Measurements from ENCODE around the gene PFN4. TPM values are rescaled to one million over a fixed set of nuclear protein-coding genes. Genes with fewer than 3 reads are reported as not detected.
A peak's percentile ranks its signal among the peaks of the same experiment; 100 is the strongest.
"Not testable (repeated sequence)": the region's sequence is repeated elsewhere in the genome, so short reads cannot be mapped to it uniquely, and the experiment has no call there.

PFN4 gene
- total and polyA plus RNA-seq, 12 donors: 0.41 to 2.7 (median 0.84) TPM; not detected in 3

- peaks cover 0 to 14% of the 10 kb centered on the region in 2 donors for H3K36me3 ChIP-seq (replicated peaks in 1 of 2)
- WGBS, 4 donors: 87 to 100% (median 97%) methylated on average over 4 to 5 of the region's 5 CpGs
- H3K4me1 ChIP-seq (replicated peaks in 1 of 2); H3K27ac ChIP-seq; H3K27me3 ChIP-seq; DNase-seq; H3K4me3 ChIP-seq; H3K9me3 ChIP-seq (replicated peaks in 1 of 3); intact Hi-C loops (cut with DNase I): not testable (repeated sequence)
Measured at GRCh38 chr2:24093270-24093669, 29.9 kb downstream of the PFN4 start.

DNA sequence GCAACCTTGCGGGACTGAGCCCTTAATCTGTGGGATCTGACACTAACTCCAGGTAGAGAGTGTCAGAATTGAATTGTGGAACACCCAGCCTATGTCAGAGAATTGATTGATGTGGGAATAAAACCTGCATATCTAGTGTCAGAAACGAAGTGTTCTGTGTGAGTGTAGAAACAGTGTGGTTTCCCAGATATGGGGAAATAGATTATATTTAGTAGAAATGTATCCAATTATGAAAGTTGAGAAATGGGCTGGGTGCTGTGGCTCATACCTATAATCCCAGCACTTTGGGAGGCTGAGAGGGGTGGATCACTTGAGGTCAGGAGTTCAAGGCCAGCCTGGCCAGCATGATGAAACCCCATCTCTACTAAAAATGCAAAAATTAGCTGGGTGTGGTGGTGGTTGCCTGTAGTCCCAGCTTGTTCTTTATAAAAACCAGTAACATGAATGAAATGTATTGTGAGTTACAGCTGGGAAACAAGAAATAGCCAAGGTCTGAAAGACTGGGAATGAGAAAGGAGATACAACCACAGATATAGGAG is 34.2 kb downstream of the PFN4 start:
- TF ChIP-seq CTCF (IDR thresholded peaks at IDR 0.05) (no peak), POLR2A (IDR thresholded peaks at IDR 0.05) (no peak)
- no peak for DNase-seq
- intact Hi-C loops (cut with DNase I): loop anchor here (10.0 kb wide), 1 partner anchor 264 kb away; no protein-coding TSS in a partner anchor

DNA sequence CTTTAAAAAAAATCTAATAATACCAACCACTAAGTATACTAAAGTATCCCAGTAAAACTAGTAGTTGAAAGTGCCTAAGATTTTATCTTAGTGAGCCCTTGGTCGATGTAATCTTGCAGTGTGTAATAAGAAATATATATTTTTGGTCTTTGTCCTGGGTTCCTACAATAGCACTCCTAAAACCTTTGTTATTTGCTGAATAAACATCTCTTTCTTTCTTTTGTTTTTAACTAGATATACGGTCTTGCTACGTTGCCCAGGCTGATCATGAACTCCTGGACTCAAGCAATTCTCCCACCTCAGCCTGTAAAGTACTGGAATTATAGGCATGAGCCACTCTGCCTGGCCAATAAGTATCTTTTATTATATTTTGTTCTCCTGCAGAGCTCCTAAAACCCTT is 36.1 kb downstream of the PFN4 start:
- intact Hi-C loops (cut with DNase I): loop anchor here (10.0 kb wide), 1 partner anchor 262 kb away; no protein-coding TSS in a partner anchor
- DNase-seq: no peak
- Histone ChIP-seq H3K27me3 (no peaks in the 10 kb centered on the region), H3K9me3 (replicated peaks in 1 of 3) (no peaks in the 10 kb centered on the region), H3K4me1 (replicated peaks in 1 of 2) (peaks cover 6 to 19% of the 10 kb centered on the region in 2 donors), H3K36me3 (replicated peaks in 1 of 2) (peaks cover 0 to 11% of the 10 kb centered on the region in 2 donors), H3K4me3 (no peak overlapping the region), H3K27ac (no peak overlapping the region)
- no peak for TF ChIP-seq POLR2A (IDR thresholded peaks at IDR 0.05)
- TF ChIP-seq CTCF (IDR thresholded peaks at IDR 0.05): no peak
- WGBS, 4 donors: 84 to 90% (median 88%) methylated on average over 3 of the region's 3 CpGs

More for the DNA sequence above, 34.2 kb downstream of the PFN4 start:
- WGBS, 4 donors: 67 to 85% (median 79%) methylated on average over 2 of the region's 2 CpGs
- H3K27me3 ChIP-seq: no peaks in the 10 kb centered on the region
- no peak overlapping the region for H3K27ac ChIP-seq
- H3K9me3 ChIP-seq (replicated peaks in 1 of 3): no peaks in the 10 kb centered on the region
- H3K36me3 ChIP-seq (replicated peaks in 1 of 2): peaks cover 0 to 6% of the 10 kb centered on the region in 2 donors
- peaks cover 0 to 8% of the 10 kb centered on the region in 2 donors for H3K4me1 ChIP-seq (replicated peaks in 1 of 2)
- H3K4me3 ChIP-seq: no peak overlapping the region

GRCh38 chr2:24086241-24086640 is 36.9 kb downstream of the PFN4 start:
- intact Hi-C loops (cut with DNase I): loop anchor here (10.0 kb wide), 1 partner anchor 261 kb away; no protein-coding TSS in a partner anchor
- Histone ChIP-seq H3K27ac (no peak overlapping the region), H3K27me3 (no peaks in the 10 kb centered on the region), H3K9me3 (replicated peaks in 1 of 3) (no peaks in the 10 kb centered on the region), H3K36me3 (replicated peaks in 1 of 2) (peaks cover 0 to 19% of the 10 kb centered on the region in 2 donors), H3K4me3 (no peak overlapping the region), H3K4me1 (replicated peaks in 1 of 2) (peaks cover 6 to 19% of the 10 kb centered on the region in 2 donors)
- WGBS, 4 donors: 86 to 100% (median 97%) methylated on average over 1 of the region's 1 CpG
- DNase-seq: no peak
- TF ChIP-seq POLR2A (IDR thresholded peaks at IDR 0.05): no peak
- TF ChIP-seq CTCF (IDR thresholded peaks at IDR 0.05): no peak

DNA sequence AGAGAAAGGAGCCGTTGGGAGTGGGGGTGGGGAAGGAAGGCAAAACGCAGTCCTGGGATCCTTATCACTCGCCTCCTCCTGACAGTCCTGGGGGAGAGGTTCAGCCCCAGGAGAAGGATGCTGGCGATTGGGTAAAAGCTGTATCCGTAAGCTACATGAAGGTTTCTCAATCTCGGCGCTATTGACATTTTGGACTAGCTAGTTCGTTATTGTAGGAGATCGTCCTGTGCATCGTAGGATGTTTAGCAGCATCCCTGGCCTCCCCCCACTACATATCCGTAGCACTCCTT is 38.0 kb downstream of the PFN4 start:
- TF ChIP-seq POLR2A (IDR thresholded peaks at IDR 0.05): no peak
- TF ChIP-seq CTCF (IDR thresholded peaks at IDR 0.05): no peak
- WGBS, 4 donors: 10 to 20% (median 11%) methylated on average over 10 to 11 of the region's 11 CpGs
- Histone ChIP-seq H3K4me3 (peak overlapping the region in 2 of 4 donors; percentile 47 to 68), H3K36me3 (replicated peaks in 1 of 2) (peaks cover 0 to 21% of the 10 kb centered on the region in 2 donors), H3K27me3 (no peaks in the 10 kb centered on the region), H3K9me3 (replicated peaks in 1 of 3) (no peaks in the 10 kb centered on the region), H3K27ac (peak overlapping the region; percentile 45 to 95 (median 80)), H3K4me1 (replicated peaks in 1 of 2) (peaks cover 6 to 19% of the 10 kb centered on the region in 2 donors)
- peak in 1 of 7 donors; percentile 64 for DNase-seq
- intact Hi-C loops (cut with DNase I): loop anchor here (10.0 kb wide), 1 partner anchor 260 kb away; no protein-coding TSS in a partner anchor

Measured in adrenal gland (tissue), 12 donors.